ENCODE results near the gene YAP1.

YAP1 gene

GRCh38 chr11:102157219-102157618, 47.0 kb downstream of the YAP1 start:
- TF ChIP-seq CTCF (IDR thresholded peaks at IDR 0.05), result no peak
- peak; percentile 77 to 81 for DNase-seq

GRCh38 chr11:102158164-102158735, 48.0 kb downstream of the YAP1 start:
- DNase-seq, result no peak
- Histone ChIP-seq H3K36me3 (peaks cover 0 to 7% (median 3%) of the 10 kb centered on the region in 3 donors), H3K27ac (peak overlapping the region; percentile 22 to 58), H3K4me1 (peaks cover 0 to 93% (median 19%) of the 10 kb centered on the region in 4 donors), H3K27me3 (no peaks in the 10 kb centered on the region), H3K9me3 (no peaks in the 10 kb centered on the region), H3K4me3 (no peak overlapping the region)
- intact Hi-C loops (cut with DNase I; ENCODE audit: low total_unique reads), result no loop called here
- no peak for TF ChIP-seq CTCF (IDR thresholded peaks at IDR 0.05)

More at GRCh38 chr11:102157219-102157618, 47.0 kb downstream of the YAP1 start:
- H3K36me3 ChIP-seq, result no peaks in the 10 kb centered on the region
- intact Hi-C loops (cut with DNase I; ENCODE audit: low total_unique reads), result no loop called here
- H3K9me3 ChIP-seq, result no peaks in the 10 kb centered on the region
- no peak overlapping the region for H3K4me3 ChIP-seq
- peak overlapping the region; percentile 22 to 58 for H3K27ac ChIP-seq
- no peaks in the 10 kb centered on the region for H3K27me3 ChIP-seq
- H3K4me1 ChIP-seq, result peaks cover 0 to 96% (median 20%) of the 10 kb centered on the region in 4 donors

- DNase-seq, result no peak
- TF ChIP-seq CTCF (IDR thresholded peaks at IDR 0.05), result no peak
- intact Hi-C loops (cut with DNase I; ENCODE audit: low total_unique reads), result no loop called here
- peaks cover 0 to 13% (median 7%) of the 10 kb centered on the region in 3 donors for H3K36me3 ChIP-seq
- no peaks in the 10 kb centered on the region for H3K9me3 ChIP-seq
- H3K4me1 ChIP-seq, result peaks cover 0 to 79% (median 16%) of the 10 kb centered on the region in 4 donors
- H3K27me3 ChIP-seq, result no peaks in the 10 kb centered on the region
- no peak overlapping the region for H3K4me3 ChIP-seq
- H3K27ac ChIP-seq, result peak overlapping the region; percentile 22 to 25
These were observed 53.1 kb downstream of the YAP1 start for GRCh38 chr11:102163368-102163767.

GRCh38 chr11:102166175-102167064, 56.2 kb downstream of the YAP1 start:
- peak overlapping the region; percentile 12 for H3K27ac ChIP-seq
- H3K9me3 ChIP-seq, result no peaks in the 10 kb centered on the region
- no peak overlapping the region for H3K4me3 ChIP-seq
- intact Hi-C loops (cut with DNase I; ENCODE audit: low total_unique reads), result no loop called here
- H3K4me1 ChIP-seq, result peaks cover 0 to 82% (median 30%) of the 10 kb centered on the region in 4 donors
- no peaks in the 10 kb centered on the region for H3K27me3 ChIP-seq
- no peak for DNase-seq
- peaks cover 0 to 13% (median 7%) of the 10 kb centered on the region in 3 donors for H3K36me3 ChIP-seq
- TF ChIP-seq CTCF (IDR thresholded peaks at IDR 0.05), result no peak

GRCh38 chr11:102168481-102168880, 58.2 kb downstream of the YAP1 start:
- Histone ChIP-seq H3K36me3 (peaks cover 0 to 4% (median 2%) of the 10 kb centered on the region in 3 donors), H3K4me1 (peaks cover 0 to 85% (median 34%) of the 10 kb centered on the region in 4 donors), H3K27ac (peak overlapping the region in 1 of 2 donors; percentile 4), H3K4me3 (no peak overlapping the region), H3K9me3 (no peaks in the 10 kb centered on the region), H3K27me3 (no peaks in the 10 kb centered on the region)
- no peak for TF ChIP-seq CTCF (IDR thresholded peaks at IDR 0.05)
- no peak for DNase-seq
- intact Hi-C loops (cut with DNase I; ENCODE audit: low total_unique reads), result no loop called here
